HG03060 (cell line): ENCODE data around the gene RASAL2.
"Not testable (repeated sequence)": the region's sequence is repeated elsewhere in the genome, so short reads cannot be mapped to it uniquely, and the experiment has no call there.

Experiments
- ATAC-seq: cut with Tn5 transposase; IDR thresholded peaks from one replicate; pipeline ENCODE4 v1.9.1; 2021; ENCODE audit warnings: low read depth, moderate number of reproducible peaks; ENCODE audit not compliant: unreplicated experiment

The RASAL2 gene

DNA sequence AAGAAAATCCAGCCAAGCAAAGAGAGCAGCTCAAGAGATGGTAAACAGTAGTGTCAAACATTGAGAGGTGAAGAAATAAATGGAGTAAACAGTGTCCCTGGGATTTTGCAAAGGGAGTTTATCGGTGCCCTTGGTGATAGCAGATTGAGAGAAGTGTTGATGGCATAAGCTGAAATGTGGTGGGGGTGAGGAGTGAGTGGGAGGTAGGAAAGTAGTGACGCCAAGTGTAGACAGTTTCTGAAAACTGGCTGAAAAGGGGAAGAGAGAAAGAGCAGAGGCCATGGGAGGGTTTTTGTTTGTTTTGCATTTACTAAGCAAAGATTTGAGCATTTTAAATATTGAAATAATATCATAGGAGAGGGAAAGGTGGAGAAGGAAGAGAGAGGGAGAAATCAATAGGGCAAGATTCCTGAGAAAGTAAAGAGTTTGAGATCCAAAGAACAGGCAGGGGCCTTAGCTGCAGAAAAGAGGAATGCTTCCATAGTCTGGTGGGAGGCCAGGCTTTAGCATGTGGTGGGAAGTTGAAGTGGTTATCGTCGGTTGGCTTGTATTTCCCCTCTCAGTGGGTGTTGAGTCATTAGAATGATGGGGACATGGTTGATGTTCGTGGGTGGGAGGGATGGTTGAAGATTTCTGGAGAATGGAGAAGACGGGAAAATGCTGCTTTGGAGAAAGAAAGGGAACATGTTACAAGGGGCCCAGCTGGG lies 26.8 kb upstream of the RASAL2 start:
- peak; percentile 95 for ATAC-seq

DNA sequence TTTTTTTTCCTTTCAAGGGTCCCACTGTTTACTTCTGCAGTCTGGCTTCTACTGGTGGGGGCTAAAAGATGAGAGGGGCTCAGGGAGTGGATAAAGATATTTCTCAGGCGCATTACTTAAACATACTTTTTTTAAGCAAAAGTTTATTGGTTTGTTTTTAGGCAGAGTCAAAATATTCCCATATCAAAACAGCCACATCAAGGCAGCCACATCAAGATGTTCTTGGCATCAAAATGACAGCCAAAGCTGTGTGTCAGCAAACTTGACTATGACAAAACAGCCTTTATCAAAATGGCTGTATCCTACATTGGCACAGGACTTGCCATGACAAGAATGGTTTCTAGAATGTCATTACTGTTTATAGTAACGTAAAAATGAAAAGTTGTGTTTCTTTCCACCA lies 22.1 kb upstream of the RASAL2 start:
- ATAC-seq = no peak

DNA sequence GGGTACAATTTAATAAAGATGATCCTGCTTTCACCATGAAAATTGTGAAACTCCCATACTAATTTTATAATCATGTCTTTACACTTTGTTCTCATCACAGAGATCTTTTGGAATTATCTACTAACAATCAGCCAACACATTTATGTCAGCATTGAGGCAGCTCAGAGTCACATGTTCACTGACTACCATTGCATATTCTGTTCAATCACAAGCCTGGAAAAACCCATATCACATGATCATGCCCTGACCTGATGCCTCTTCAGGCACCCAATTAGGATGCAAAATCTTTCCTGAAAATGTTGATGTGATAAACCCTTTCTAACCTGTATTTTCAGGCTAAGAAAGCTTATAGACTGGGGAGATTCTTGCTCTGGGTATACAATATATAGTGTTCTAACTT lies 21.6 kb upstream of the RASAL2 start:
- no peak for ATAC-seq

DNA sequence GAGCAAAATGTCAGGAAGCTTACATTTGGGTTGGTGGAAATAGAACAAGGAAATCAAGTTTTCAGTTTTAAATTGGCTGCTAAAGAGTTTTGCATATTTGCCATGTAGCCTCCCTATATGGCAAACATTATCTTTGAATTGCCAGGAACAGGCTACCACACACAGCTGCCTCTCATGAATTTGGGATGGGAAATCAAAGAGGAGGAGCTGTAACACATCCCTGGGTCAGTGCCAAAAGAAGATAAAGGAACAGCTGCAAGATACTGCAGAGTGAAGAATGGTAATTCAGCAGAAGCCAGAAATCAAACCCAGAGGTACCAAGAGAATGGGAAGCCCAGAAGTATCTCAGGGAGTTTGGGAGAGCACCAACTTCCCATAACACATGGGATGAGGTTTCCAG lies 18.6 kb upstream of the RASAL2 start:
- ATAC-seq = no peak

DNA sequence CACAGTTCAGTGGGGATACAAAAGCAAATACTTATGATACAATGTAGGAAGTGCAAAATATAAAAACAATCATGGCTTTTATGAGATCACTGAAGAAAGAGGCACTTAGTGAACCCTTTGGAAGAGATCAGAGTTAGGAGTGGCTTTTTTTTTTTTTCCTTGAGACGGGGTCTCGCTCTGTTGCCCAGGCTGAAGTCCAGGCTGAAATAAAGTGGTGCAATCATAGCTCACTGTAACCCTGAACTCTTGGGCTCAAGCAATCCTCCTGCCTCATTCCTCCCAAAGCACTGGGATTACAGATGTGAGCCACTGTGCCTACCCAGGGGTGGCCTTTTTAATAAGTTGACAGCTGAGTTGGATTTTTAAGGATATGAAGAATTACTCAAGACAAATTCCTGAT lies 17.3 kb upstream of the RASAL2 start:
- no peak for ATAC-seq

DNA sequence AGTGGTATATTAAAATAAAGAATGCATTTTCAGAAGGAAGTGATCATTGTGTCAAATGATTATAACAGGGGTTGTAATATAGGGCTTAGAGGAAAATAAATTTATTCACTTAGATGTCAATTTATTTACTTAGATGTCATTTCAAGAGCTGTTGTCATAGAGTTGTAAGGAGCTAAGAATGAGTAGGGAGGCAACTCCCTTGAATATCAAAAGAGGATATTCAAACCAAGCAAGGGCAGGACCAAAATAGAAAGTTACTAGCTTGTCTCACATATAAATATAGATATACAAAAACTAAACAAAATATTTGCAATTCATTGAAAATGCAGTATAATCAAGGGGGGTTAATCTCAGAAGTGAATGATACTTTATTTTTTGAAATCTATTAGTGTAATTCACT lies 16.0 kb upstream of the RASAL2 start:
- ATAC-seq = no peak

DNA sequence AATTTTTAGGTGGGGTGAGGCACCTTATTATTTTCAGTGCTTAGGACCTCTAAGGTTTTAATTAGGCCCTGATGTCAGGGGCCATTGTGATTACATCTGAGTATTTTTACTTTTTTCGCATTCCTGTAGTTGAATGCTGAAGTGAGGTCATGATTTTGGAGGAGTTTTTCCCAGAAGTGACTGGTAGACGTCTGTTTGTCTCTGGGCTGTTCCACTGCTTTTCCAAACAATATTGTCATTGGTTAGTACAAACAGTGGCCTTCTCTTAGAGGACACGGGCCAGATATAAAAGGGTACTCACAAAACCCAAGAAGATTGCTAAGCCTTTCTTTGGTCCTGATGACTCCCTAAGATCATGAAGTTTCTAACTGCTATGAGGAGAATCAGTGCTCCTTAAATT lies 7.6 kb upstream of the RASAL2 start:
- no peak for ATAC-seq

DNA sequence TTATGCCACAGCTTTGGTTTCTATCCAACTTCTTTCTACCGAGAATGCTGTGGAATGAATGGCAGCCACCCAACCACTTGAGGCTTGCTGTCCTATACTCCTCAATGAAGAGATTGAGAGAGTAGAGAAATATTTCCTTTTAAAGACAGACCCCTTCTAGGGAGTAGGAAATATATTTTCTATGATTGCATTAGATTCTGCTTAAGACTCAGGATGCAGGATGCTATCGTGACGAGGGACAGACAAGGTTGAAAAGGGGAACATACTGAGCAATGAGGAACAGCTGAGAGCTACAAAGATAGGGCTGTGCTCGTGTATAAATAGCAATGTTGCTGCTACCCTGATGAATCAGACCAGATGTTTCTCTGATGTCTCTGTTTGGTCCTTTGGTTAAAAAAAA lies 7.1 kb upstream of the RASAL2 start:
- no peak for ATAC-seq

DNA sequence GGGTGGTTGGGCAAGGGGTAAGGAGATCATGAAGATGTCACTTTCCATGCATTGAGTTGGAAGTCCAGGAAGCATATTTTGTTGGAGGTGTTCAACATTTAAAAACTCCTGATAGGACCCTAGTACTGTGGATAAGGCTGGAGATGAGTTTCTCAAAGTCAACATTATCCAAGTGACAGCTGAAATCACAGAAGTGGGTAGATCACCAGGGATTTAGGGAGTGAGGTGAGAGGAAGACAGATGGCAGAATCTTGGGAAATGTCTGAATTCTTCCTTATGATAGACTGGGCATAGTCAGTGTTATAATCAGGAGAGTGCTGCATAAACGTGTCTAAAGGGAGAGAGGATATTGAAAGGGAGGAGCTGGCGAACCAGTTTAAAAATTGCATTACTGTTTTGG lies 5.3 kb upstream of the RASAL2 start:
- ATAC-seq = no peak

DNA sequence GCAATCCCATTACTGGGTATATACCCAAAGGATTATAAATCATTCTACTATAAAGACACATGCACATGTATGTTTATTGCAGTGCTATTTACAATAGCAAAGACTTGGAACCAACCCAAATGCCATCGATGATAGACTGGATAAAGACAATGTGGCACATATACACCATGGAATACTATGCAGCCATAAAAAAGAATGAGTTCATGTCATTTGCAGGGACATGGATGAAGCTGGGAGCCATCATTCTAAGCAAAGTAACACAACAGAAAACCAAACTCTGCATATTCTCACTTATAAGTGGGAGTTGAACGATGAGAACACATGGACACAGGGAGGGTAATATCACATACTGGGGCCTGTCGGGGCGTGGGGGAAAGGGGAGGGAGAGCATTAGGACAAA lies 2.5 kb upstream of the RASAL2 start:
- ATAC-seq = not testable (repeated sequence)

DNA sequence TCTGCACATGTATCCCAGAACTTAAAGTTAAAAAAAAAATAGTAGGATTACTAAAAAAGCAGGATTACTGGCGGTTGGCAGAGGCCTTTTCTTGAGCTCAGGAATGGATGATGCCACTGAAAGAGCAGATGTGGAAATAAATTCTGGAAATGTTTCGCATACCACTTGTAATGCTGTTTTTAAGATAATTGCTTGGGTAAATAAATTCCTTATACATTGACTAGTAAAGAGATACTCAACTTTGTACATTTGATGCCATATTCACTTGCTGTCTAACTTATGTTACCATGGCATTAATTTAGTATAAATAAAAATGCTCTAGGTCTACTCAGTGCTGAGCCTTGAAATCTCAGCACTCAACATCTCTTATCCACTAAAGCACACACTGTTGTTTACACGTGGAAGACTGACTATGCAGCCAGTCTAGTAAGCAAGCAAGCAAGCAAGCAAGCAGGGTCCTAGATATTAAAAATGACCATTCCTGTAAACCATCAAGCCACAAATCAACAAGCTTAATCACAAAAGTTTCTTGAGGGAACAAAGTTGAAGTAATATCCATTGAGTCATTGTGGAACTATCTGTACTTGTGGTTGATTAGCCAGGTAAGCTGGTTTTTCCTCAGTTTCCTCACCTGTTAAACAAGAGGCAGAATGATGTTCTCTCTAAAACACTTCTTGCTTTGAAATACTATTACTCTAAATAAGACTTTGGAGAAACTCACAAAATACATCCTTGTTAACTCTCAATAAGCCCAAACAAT lies 1.7 kb upstream of the RASAL2 start:
- ATAC-seq = no peak

DNA sequence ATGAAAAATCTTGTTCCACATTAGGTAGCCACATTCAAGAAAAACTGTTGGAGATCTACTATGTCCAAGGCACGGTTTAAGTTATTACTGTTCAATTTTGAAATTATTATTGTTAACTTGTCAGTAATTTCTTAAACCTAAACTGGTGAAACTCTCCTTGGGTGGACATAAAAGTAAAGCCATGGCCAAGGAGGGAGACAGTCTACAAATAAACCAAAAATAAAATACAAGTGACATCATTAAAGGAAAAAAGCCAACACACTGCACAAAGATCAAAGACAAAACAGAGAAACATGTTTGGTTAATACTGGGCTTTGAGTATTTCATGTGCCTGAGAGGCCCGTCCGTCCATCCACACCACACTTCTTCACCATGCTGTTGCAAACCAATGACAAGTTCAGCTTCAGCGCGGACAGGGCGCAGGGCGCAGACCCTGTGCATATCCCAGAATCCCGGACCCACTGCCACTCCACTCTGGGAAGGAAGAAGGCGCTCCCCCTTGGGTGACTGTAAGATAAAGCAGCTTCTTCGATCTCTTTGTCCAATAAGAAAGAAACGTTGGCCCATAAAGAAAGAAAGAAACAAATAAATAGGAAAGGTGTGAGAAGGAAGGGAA lies 918 bp upstream of the RASAL2 start:
- ATAC-seq = no peak

DNA sequence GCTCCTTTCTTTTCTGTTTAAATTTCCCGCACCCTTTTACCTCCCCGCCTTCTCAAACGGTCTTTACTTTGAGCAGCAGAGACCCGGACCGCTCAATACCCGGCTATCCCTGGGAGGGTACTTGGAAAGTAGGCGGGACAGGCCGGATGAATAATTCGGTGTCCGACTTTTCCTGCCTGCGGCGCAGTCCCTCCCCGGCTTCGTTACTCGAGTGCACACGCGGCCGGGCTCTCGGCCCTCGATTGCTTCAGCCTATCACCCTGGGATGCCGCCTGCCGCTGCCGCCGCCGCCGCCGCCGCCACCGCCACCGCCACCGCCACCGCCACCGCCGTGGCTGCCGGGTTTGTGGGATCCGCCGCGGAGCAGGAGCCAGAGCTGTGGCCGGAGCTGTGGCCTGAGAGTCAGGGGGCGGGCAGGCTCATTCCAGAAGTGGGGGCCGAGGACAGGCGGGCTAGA lies 382 bp upstream of the RASAL2 start:
- peak; percentile 70 for ATAC-seq

DNA sequence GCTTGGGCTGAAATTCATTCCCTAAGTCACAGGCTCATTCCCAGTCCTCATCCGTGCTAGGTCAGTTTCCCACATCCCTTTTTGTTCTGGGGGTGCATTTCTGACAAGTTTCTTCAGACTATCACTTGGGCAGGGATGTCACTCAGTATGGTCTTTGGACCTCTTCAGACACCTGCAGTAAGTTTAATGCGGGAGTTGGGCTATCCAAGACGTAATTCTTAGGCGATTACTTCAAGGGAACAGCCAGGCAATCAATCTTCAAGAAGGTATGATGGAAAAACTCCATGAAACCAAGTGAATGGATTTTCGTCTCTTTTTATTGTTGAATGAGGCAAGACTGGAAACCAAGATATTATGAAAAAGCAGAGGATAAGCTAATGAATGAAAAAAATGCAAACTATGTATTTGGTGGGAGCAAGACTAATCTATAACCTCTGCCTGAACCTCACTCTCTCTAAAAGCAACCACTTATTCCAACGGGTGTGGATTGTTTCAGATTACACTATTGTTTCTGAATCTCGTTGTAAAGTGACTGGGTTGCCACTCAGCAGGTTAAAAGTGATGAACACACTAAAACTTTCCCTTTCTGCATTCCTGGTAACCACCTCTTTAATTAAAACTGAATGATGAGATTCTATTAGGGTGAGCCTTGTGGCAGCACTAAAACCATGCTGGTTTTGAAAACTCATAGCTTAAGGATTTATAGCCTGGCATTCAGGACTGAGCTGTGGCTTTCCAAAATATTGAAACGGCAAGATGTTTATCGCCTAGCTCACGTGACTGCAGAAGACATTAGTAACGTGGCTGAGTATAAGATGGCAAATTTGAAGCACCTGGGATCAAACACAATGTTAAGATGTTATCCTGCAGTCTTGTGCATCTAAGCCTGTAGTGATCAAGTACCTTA lies 1.1 kb downstream of the RASAL2 start:
- ATAC-seq = no peak

DNA sequence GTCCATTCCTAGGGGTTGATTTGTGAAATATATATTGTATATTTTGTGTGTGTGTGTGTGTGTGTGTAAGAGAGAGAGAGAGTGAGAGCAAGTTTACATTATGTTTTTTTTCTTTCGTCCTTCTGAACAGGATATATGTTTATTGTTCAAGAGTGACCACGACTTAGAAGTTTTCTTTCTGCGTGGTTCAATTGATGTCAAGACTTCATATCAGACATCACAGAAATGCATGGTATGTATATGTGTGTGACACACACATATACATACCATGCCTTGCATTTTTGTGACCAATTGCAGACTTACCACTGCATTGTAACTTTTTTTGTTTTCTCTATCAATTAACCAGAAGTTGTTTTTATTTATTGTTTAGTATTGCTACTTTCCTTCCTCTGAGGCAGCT lies 2.5 kb downstream of the RASAL2 start:
- no peak for ATAC-seq

DNA sequence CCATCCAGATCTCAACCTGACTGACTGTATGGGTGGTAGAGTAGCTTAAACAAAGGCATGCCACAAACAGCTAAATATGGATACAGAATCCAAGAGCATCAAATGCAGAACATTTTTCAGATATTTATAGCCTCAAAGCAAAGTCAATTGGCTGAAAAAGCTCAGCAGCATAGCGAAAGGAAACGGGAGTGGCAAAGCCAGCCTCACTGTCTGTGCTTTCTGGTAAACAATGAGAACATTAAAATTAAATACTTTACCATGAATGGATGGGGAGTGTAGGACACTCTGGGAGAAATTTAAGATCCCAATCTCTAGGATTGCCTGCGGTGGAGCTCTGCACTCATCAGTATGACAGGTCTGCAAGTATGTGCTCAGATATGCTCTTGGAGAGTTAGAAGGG lies 4.4 kb downstream of the RASAL2 start:
- ATAC-seq = no peak

DNA sequence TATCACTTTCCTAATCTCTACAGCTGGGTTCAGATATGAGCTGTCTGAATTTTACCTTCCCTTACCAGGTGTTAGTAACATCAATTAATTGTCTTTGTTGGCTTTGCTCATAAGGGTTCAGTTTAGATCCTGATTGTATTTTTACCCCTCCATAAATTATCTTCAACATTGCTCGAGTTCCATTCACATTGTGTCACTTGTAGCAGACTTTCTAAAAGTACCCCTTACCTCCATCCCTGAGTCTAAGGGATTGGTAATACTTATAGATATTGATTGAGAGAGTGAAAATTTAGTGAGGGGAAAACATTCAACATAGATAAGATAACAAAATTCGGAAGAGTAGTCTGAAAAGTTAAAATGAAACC lies 7.3 kb downstream of the RASAL2 start:
- no peak for ATAC-seq

DNA sequence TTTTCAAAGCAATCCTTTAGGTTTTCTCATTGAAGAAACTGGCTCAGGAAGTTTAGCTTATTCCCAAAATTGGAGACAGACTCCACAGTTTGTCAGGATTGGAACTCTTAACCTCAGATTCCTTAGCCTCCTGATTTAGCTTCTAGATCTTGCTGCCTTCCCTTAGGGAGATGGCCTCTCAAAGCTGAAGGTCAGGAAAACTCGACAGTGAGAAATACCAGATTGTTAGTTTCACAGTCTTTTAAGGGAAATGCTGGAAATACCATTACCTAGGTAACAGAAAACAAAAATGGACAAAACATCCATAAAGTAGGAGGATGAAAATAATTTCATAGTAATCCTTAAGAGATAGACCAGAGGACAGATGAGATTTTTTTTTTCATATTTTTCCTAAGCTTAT lies 7.8 kb downstream of the RASAL2 start:
- no peak for ATAC-seq

DNA sequence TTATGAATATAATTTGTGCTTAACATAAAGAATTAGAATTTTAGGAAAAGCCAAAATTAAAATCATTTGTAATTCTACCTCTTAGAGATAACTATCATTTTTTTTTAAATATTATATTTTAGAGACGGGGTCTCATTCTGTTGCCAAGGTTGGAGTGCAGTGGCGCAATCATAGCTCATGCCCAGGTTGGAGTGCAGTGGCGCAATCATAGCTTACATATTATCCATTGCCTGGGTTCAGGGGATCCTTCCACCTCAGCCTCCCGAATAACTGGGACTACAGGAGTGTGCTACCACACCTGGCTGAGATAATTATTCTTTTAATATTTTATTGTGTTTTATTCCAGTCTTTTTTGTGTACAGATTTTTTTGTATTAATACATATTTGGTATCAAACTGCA lies 8.3 kb downstream of the RASAL2 start:
- ATAC-seq = no peak

DNA sequence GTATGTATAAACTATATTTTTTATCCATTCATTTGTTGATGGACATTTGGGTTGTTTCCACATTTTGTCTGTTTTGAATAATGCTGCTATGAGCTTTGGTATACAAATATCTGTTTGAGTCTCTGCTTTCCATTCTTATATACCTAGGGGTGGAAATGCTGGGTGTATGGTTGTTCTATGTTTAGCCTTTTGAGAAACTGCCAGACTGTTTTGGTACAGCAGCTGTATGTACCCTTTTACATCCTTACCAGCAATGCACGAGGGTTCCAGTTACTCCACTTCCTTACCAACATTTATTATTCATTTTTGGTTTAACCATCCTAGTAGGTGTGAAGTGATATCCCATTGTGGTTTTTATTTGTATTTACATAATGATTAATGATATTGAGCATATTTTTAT lies 13.9 kb downstream of the RASAL2 start:
- ATAC-seq = no peak
